CD14-positive monocyte (primary cell): ENCODE data around the gene RAB40B. TPM values are rescaled to one million over a fixed set of nuclear protein-coding genes. Genes with fewer than 3 reads are reported as not detected.

Experiments used
- DNase-seq, 3 donors: peaks; one replicate each; pipeline ENCODE4 v3.0.0-alpha.2; 2011 to 2022
- H2AFZ ChIP-seq: 2 replicates; pipeline ENCODE4 v1.6.0; 2012; ENCODE audit warnings: mild to moderate bottlenecking, low read depth, low read length, inconsistent platforms; ENCODE audit not compliant: insufficient read depth, poor library complexity, severe bottlenecking
- H3K27ac ChIP-seq, 2 donors: 1 replicate in 1 of 2; 2 replicates in 1 of 2; pipeline ENCODE4 v1.5.1; 2012 to 2013; ENCODE audit warnings: low read length in 2 of 2, control low read depth in 1 of 2, inconsistent platforms in 1 of 2, low read depth in 1 of 2, mild to moderate bottlenecking in 1 of 2
- H3K27me3 ChIP-seq, 2 donors: one replicate each; pipeline versions ENCODE4 v1.6.0 to v1.6.1; 2011 to 2013; ENCODE audit warnings: low read length in 2 of 2; ENCODE audit not compliant: control insufficient read depth in 2 of 2, insufficient read depth in 2 of 2
- H3K36me3 ChIP-seq, 2 donors: replicated peaks in 1 of 2; 1 replicate in 1 of 2; 2 replicates in 1 of 2; pipeline versions ENCODE4 v1.5.1 to v1.6.1; 2012 to 2013; ENCODE audit warnings: low read length in 2 of 2, control low read depth in 1 of 2, inconsistent platforms in 1 of 2, mild to moderate bottlenecking in 1 of 2; ENCODE audit not compliant: insufficient read depth in 2 of 2, control insufficient read depth in 1 of 2
- H3K4me1 ChIP-seq, 2 donors: 1 replicate in 1 of 2; 2 replicates in 1 of 2; pipeline versions ENCODE4 v1.5.1 to v1.6.1; 2012 to 2013; ENCODE audit warnings: low read length in 2 of 2, control low read depth in 1 of 2, inconsistent platforms in 1 of 2, mild to moderate bottlenecking in 1 of 2, moderate library complexity in 1 of 2; ENCODE audit not compliant: insufficient read depth in 2 of 2, control insufficient read depth in 1 of 2
- H3K4me2 ChIP-seq: replicated peaks from 2 replicates; pipeline ENCODE3; 2012; ENCODE audit warnings: low read length, moderate library complexity, mild to moderate bottlenecking; ENCODE audit not compliant: poor library complexity, severe bottlenecking; ENCODE audit errors: extremely low read depth
- H3K4me3 ChIP-seq, 3 experiments: fragments of 200-600 bp in 1 of 3; sonication (generic) in 1 of 3; replicated peaks in 1 of 3; 1 replicate in 2 of 3; 2 replicates in 1 of 3; pipeline ENCODE4 v1.5.1; 2011 to 2013; ENCODE audit warnings: low read length in 3 of 3, mild to moderate bottlenecking in 3 of 3, control low read depth in 2 of 3, low read depth in 2 of 3, inconsistent platforms in 1 of 3, moderate library complexity in 1 of 3
- H3K79me2 ChIP-seq: 2 replicates; pipeline ENCODE4 v1.6.0; 2012; ENCODE audit warnings: mild to moderate bottlenecking, control low read depth, inconsistent platforms, low read length, moderate library complexity; ENCODE audit not compliant: insufficient read depth
- H3K9ac ChIP-seq: 2 replicates; pipeline ENCODE4 v1.6.0; 2017; ENCODE audit warnings: low read length, mild to moderate bottlenecking; ENCODE audit not compliant: insufficient read depth, poor library complexity, severe bottlenecking
- H3K9me3 ChIP-seq, 2 donors: replicated peaks in 1 of 2; 1 replicate in 1 of 2; 2 replicates in 1 of 2; pipeline versions ENCODE4 v1.5.1 to v1.6.1; 2012 to 2013; ENCODE audit warnings: low read length in 2 of 2, control low read depth in 1 of 2; ENCODE audit not compliant: control insufficient read depth in 1 of 2, insufficient read depth in 1 of 2
- H4K20me1 ChIP-seq: 2 replicates; pipeline ENCODE4 v1.6.0; 2012; ENCODE audit warnings: mild to moderate bottlenecking, low read length, control low read depth, moderate library complexity; ENCODE audit not compliant: insufficient read depth
- H3K27ac Mint-ChIP-seq, 7 donors: one replicate each; pipeline ENCODE4 v1.8.0; 2020; ENCODE audit warnings: mild to moderate bottlenecking in 7 of 7, mixed read lengths in 7 of 7, moderate library complexity in 6 of 7, inconsistent platforms in 2 of 7
- H3K27me3 Mint-ChIP-seq, 3 donors: one replicate each; pipeline ENCODE4 v1.8.0; 2021 to 2022; ENCODE audit warnings: low read depth in 3 of 3, mild to moderate bottlenecking in 3 of 3, mixed read lengths in 3 of 3, moderate library complexity in 3 of 3, inconsistent platforms in 1 of 3
- H3K36me3 Mint-ChIP-seq, 2 donors: one replicate each; pipeline ENCODE4 v1.8.0; 2020; ENCODE audit warnings: mixed read lengths in 2 of 2, inconsistent platforms in 1 of 2, mild to moderate bottlenecking in 1 of 2
- H3K4me1 Mint-ChIP-seq: one replicate; pipeline ENCODE4 v1.8.0; 2020; ENCODE audit warnings: mild to moderate bottlenecking, mixed read lengths
- H3K4me3 Mint-ChIP-seq, 2 donors: one replicate each; pipeline ENCODE4 v1.8.0; 2020; ENCODE audit warnings: mild to moderate bottlenecking in 2 of 2, mixed read lengths in 2 of 2, moderate library complexity in 1 of 2
- H3K9me3 Mint-ChIP-seq, 7 donors: one replicate each; pipeline ENCODE4 v1.8.0; 2020 to 2022; ENCODE audit warnings: mixed read lengths in 7 of 7, mild to moderate bottlenecking in 6 of 7, moderate library complexity in 6 of 7, inconsistent platforms in 2 of 7
- WGBS: methylation state at CpG from one replicate; pipeline ENCODE4 v1.1.5; 2013; ENCODE audit warnings: missing lambda C conversion rate; ENCODE audit not compliant: insufficient coverage; 5-methylcytosine and 5-hydroxymethylcytosine counted together
- intact Hi-C, 2 donors: fragments of 100-400 bp; cut with micrococcal nuclease; formaldehyde crosslinking; loops; one replicate each; pipeline versions ENCODE4 v1.15.0 to v1.15.1; 2023
- polyA plus RNA-seq, 3 donors: library from polyadenylated mRNA; depleted of rRNA in 1 of 3; unstranded in 2 of 3; stranded (reverse) in 1 of 3; fragments of 300-500 nt in 2 of 3; fragments of >200 nt in 1 of 3; fragmentation: Illumina TruSeq in 2 of 3; gene quantifications; 1 replicate in 2 of 3; 2 replicates in 1 of 3; pipeline ENCODE4 v1.2.3, GENCODE V29; 2012 to 2021
- TF ChIP-seq, protein P1 (sequence below): fragments of 200-600 bp; IDR thresholded peaks from one replicate; pipeline ENCODE4 v1.8.0; 2022; ENCODE audit warnings: antibody characterized with exemption, mild to moderate bottlenecking

Gene RAB40B
- polyA plus RNA-seq, 3 donors = 0.75 to 2.2 (median 0.95) TPM

DNA sequence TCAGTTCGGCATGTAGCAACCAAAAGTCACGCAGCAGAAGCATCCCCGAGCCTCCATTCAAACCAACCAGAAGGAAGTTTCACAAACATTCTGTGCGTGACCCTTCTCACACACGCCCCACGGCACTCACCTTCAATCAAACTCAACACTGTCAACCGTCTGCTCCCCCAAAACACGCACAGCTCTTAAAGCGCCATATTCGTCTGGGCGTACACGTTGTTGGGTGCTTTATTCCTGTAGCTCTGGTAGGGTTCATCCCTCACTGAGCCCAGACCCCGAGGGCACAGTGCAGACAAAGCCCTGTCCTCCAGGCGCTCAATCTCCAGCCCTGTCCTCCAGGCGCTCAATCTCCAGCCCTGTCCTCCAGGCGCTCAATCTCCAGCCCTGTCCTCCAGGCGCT is 2.2 kb downstream of the RAB40B start:
- Histone ChIP-seq H3K36me3 (no peaks in the 10 kb centered on the region), H3K27ac (no peak overlapping the region), H3K27me3 (peaks cover 9 to 20% of the 10 kb centered on the region in 2 donors), H3K9ac (no peak overlapping the region), H4K20me1 (no peaks in the 10 kb centered on the region), H3K4me3 (no peak overlapping the region), H3K4me2 (no peak overlapping the region), H2AFZ (no peak overlapping the region), H3K79me2 (no peaks in the 10 kb centered on the region), H3K4me1 (peaks cover 13 to 20% of the 10 kb centered on the region in 2 donors), H3K9me3 (peaks cover 9 to 17% of the 10 kb centered on the region in 2 donors)
- intact Hi-C loops = loop anchor here in 1 of 2 donors (5.0 to 10.0 kb wide), 3 partner anchors 49 to 241 kb away; partner anchors contain the start of genes CYBC1, NARF, TBCD and WDR45B
- no peak for DNase-seq
- H3K27me3 Mint-ChIP-seq = peaks cover 23 to 31% (median 28%) of the 10 kb centered on the region in 3 donors
- 94% methylated on average over 12 of the region's 17 CpGs for WGBS
- H3K4me1 Mint-ChIP-seq = peaks cover 9% of the 10 kb centered on the region
- TF ChIP-seq, protein P1, sequence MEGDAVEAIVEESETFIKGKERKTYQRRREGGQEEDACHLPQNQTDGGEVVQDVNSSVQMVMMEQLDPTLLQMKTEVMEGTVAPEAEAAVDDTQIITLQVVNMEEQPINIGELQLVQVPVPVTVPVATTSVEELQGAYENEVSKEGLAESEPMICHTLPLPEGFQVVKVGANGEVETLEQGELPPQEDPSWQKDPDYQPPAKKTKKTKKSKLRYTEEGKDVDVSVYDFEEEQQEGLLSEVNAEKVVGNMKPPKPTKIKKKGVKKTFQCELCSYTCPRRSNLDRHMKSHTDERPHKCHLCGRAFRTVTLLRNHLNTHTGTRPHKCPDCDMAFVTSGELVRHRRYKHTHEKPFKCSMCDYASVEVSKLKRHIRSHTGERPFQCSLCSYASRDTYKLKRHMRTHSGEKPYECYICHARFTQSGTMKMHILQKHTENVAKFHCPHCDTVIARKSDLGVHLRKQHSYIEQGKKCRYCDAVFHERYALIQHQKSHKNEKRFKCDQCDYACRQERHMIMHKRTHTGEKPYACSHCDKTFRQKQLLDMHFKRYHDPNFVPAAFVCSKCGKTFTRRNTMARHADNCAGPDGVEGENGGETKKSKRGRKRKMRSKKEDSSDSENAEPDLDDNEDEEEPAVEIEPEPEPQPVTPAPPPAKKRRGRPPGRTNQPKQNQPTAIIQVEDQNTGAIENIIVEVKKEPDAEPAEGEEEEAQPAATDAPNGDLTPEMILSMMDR = no peak
- H3K4me3 Mint-ChIP-seq = peak overlapping the region in 1 of 2 donors; percentile 59
- H3K36me3 Mint-ChIP-seq = peaks cover 0 to 6% of the 10 kb centered on the region in 2 donors
- no peak overlapping the region for H3K27ac Mint-ChIP-seq
- peaks cover 9 to 36% (median 27%) of the 10 kb centered on the region in 7 donors for H3K9me3 Mint-ChIP-seq

DNA sequence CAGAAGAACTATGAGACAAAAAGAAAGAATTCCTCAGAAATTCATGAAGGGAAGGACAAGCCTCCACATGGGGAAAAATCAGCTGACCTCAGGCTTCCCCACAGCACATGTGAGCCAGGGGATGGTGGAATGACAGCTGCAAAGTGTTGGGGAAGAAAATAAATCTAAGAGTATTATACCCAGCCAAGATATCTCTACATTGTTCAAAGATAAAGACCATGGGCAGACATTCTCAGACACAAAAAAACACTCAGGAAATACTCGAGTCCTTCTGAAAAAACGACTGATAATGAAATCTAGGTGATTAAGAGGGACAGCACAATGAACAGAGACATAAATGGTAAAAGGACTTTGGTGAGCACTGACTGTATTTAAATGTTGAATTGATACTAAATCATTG is 3.9 kb downstream of the RAB40B start:
- Histone ChIP-seq H3K4me1 (peaks cover 13 to 20% of the 10 kb centered on the region in 2 donors), H3K4me3 (no peak overlapping the region), H3K27me3 (peaks cover 9 to 18% of the 10 kb centered on the region in 2 donors), H4K20me1 (no peaks in the 10 kb centered on the region), H3K4me2 (no peak overlapping the region), H3K9ac (no peak overlapping the region), H3K79me2 (no peaks in the 10 kb centered on the region), H2AFZ (no peak overlapping the region), H3K36me3 (no peaks in the 10 kb centered on the region), H3K27ac (no peak overlapping the region), H3K9me3 (peaks cover 9 to 17% of the 10 kb centered on the region in 2 donors)
- H3K4me3 Mint-ChIP-seq = no peak overlapping the region
- H3K9me3 Mint-ChIP-seq = peaks cover 9 to 36% (median 27%) of the 10 kb centered on the region in 7 donors
- H3K27me3 Mint-ChIP-seq = peaks cover 23 to 28% (median 28%) of the 10 kb centered on the region in 3 donors
- peaks cover 9% of the 10 kb centered on the region for H3K4me1 Mint-ChIP-seq
- H3K36me3 Mint-ChIP-seq = peaks cover 0 to 6% of the 10 kb centered on the region in 2 donors
- intact Hi-C loops = loop anchor here in 1 of 2 donors (5.0 to 10.0 kb wide), 3 partner anchors 47 to 240 kb away; partner anchors contain the start of genes CYBC1, NARF, TBCD and WDR45B
- TF ChIP-seq, protein P1 = no peak
- no peak for DNase-seq
- H3K27ac Mint-ChIP-seq = no peak overlapping the region
- WGBS = no CpG with 5 or more reads among the region's 2 CpGs
